Mammary epithelial cell (primary cell): ENCODE results near the gene ATG5.

Experiments
- CTCF ChIP-seq, 2 donors: IDR thresholded peaks in 1 of 2; conservative IDR thresholded peaks in 1 of 2; 2 replicates each; pipeline ENCODE4 v1.5.1; 2011 to 2012; ENCODE audit warnings: inconsistent platforms in 2 of 2, low read length in 2 of 2, mild to moderate bottlenecking in 2 of 2, control low read depth in 1 of 2, low read depth in 1 of 2; ENCODE audit not compliant: insufficient read depth in 1 of 2; ENCODE audit errors: extremely low read depth in 1 of 2
- EZH2 ChIP-seq: IDR thresholded peaks from 2 replicates; pipeline ENCODE4 v1.6.1; 2012; ENCODE audit warnings: low read length, inconsistent platforms, borderline replicate concordance

- no peak for TF ChIP-seq CTCF (conservative IDR thresholded peaks at IDR 0.05 in 1 of 2, IDR thresholded peaks at IDR 0.05 in 1 of 2; ENCODE audit: extremely low read depth in 1 of 2, insufficient read depth in 1 of 2, low read depth in 1 of 2, low read length in 2 of 2)
- no peak for TF ChIP-seq EZH2
Measured at GRCh38 chr6:106373502-106374239, 48.1 kb upstream of the ATG5 start.
